ENCODE data around the gene GMDS.
"Not testable (repeated sequence)": the region's sequence is repeated elsewhere in the genome, so short reads cannot be mapped to it uniquely, and the experiment has no call there.

The GMDS gene

DNA sequence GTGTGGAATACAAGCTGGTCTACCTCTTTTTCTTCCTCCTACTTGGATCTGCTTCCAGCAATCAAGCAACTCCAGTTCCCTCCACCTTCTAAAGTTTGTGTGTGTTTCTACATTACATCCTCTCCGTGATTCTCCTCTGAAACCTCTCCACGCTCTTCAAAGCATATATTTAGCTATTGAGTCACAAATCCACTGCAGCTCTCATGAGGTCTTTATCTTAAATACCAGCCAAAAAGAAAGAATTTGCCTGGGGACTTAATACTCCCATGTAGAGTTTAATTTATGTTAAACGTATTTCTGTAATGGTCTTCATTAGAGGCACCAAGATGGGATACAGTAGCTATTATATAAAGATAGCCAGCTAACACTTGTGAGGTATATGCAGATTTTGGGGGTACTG lies 557.0 kb downstream of the GMDS start:
- no peak for DNase-seq (ENCODE audit: low read depth in 3 of 3)

DNA sequence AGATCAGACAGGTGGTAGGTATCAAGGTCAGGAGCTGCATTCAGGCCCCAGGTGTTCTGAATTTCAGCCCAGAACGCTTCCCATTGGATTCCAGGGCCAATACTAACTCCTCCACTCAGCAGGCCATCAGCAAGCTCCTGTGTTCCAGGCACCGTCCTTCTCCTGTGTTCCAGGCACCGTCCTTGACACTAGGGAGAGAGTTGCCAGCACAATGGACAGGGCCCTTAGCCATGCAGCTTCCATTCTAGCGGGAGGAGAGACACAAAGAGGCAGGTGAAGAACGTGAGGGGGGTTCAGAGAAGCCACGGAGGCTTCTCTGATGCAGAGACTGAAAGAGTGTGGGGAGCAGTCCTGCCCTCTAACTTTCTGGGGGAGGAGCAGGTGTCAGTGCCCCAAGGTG lies 558.0 kb downstream of the GMDS start:
- no peak for DNase-seq (ENCODE audit: low read depth in 3 of 3)

DNA sequence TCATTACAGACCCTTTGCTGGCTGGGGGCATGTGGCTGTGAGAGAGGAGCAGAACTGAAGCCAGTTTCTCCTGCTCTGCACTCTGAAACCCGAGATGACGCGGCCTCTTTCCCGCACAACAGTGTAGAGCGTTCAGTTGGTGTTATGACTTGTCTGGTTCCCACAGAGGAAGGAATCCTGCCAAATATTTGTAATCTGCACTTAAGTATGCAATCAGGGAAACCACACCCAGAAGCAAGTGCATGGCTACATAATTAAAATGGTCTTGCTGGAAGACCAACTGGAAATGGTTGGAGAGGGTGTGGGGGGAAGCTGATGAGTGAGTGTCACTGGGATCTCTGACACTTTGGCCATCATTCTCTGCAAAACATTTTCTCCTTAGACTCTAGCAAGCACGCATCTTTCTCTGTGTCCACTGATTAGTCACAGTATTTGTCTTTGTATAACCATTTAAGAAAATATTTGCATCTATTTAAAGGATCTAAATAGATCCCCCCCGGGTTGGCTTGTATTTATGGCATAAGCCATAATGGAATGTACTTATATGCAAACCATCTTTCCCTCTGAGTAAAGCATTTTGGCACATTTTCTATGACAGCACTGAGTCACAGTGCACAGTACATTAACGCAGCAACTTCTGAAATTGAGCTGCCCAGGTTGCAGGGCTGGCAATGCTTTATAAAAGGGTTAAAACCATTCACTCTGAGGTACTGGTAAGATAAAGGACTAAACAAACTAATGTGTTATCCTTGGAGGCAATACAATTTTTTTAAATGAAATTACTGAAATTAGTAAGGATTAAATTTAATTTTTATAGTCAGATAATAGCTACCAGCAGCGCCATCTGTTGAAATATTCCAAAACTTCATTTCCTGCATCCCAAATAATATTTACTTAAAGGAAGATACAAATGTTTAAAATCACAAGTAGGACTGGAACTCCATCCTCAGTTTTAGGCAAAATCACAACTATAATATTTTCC lies 559.0 kb downstream of the GMDS start:
- DNase-seq (ENCODE audit: low read depth in 3 of 3): no peak

DNA sequence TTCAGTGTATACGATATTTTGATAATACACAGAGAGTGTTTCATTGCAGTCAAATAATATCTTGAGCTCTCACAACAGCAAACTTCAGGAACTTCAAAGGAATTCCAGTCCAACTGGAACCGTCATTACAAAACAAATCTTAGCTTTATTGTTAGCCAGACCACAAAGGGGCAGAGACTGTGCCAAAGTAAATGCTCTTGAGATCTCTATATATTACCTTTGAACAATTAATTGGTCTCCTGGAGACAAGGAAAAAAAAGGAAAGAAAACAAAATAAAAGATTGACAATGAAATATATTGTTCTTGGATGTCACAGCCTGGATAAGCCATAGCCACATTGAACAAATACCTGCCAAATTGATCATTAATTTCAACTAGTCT lies 565.7 kb downstream of the GMDS start:
- DNase-seq (ENCODE audit: low read depth in 3 of 3): no peak

DNA sequence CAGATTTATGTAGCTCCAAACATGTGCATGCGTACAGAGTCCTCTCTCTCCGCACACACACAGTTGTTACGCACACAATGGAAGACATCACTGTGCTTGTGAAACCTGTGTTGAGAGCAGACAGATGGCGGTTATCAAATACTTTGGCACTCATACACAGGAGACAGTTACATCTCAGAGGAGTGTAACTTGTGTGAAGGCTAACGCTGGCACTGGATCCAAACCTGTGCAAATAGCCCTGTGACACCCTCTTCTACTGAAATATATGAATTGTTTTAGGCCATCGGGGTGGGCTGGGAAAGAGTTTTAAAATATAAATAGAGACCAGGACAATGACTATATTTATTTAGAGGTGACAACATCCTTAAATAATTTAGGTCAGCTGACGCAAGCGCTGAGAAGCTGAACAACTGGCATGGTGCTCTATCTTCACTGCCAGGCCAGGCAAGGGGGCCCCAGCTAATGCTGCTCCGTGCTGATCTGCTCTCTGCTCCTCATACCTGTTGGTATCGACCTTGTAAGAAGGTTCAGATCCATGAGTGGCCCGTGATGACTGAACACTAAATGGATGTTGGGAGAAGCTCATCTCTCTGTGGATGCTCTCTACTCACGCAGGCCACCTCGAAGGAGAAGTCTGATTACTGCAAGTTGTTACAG lies 566.2 kb downstream of the GMDS start:
- no peak for DNase-seq (ENCODE audit: low read depth in 3 of 3)

DNA sequence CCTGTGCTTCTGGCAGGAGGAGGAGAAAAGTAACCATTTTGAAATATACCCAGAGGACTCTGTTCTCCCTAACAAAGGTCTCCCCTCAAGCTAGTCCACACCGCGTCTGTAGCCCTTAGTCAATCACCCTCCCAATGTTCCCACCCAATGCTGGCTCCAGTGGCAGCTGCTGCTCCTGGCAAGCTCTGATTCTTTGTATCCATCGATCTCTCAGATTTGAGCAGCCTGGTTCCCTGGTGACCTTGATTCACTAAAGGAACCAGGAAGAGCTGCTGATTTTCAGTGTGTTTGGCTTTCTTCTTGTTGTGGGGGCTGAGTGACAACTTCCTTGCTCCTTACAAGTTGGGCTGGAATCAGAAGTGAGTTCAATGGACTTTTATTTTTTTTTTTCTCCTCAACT lies 567.2 kb downstream of the GMDS start:
- DNase-seq (ENCODE audit: low read depth in 3 of 3): no peak

DNA sequence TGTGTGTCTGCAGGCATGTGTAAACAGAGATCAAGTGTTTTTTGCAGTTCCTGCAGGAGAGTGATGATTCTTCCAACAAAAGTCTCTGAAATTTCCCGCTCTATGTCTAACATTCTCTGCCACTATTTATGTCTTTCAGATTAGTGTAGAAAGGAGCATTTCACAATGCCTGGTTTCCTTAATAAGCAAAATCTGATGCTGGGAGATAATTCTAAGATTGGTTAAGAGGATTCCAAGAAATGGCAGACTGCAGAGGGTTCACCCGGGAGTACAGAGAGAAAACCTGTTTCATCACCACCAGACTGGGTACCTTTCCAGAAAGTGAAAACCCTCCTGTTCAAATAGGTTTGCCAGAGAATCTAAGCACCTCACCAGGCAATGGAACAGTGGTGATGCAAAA lies 573.0 kb downstream of the GMDS start:
- DNase-seq (ENCODE audit: low read depth in 3 of 3): no peak

DNA sequence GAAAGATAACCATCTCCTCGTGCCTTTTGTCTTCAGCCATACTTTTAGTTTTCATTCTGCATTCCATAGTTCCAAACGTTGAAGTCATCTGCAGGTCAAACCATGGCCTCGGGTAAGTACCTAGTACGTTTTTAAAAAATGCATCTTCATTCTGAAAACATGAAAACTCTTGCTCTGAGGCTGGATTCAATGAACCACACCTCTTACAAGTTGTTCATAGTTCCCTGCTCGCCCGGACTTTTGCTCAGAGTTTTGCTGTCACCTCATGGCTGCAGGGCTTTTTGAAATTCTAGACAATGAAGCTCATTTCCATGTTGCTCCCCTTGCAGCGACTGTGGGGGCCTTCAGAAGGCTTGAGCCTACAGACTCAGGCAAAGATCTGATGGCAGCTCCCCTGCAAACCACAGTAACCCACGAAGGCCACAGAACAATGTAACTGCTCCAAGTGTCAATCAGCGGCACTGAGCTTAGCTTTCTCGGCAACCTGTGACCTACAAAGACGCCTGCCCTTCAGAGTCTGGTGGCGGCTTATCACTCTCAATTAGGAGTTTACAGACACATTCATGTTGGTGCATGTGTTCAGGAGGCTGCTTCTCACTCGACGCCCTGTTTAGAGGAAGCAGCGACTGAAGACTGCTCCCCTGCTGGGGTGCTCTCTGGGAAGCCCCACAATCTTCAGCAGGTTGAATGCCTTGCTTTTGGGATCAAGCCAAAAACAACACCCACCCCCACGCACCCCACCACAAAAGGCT lies 574.5 kb downstream of the GMDS start:
- no peak for DNase-seq (ENCODE audit: low read depth in 3 of 3)

DNA sequence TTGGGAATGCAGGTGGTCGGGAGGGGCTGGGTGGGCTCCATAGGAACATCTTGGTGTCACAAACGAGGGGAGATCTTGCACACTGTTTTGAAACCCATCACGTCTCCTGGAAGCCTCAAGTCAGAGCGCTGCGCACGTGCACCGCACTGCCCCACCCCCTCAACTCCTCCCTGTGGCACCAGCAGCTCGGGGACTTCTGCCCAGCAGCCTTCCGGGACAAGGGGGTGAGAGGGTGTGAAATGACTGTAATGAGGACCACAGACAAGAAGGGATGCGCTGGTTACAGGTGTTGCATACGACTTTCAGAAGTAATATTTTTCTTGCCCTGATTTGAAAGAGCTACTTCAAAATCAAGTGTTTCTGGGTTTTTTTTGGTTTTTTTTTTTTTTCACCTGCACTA lies 575.4 kb downstream of the GMDS start:
- DNase-seq (ENCODE audit: low read depth in 3 of 3): no peak

DNA sequence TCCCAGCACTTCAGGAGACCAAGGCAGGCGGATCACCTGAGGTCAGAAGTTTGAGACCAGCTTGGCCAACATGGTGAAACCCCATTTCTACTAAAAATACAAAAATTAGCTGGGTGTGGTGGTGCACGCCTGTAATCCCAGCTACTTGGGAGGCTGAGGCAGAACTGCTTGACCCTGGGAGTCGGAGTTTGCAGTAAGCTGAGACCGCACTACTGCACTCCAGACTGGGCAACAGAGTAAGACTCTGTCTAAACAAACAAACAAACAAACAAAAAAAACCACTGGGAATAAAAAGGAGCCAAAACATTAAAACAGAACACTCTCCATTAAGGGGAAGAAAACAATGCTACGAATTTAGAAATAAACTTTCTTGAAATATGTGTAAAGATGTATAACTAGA lies 576.9 kb downstream of the GMDS start:
- DNase-seq (ENCODE audit: low read depth in 3 of 3): not testable (repeated sequence)

DNA sequence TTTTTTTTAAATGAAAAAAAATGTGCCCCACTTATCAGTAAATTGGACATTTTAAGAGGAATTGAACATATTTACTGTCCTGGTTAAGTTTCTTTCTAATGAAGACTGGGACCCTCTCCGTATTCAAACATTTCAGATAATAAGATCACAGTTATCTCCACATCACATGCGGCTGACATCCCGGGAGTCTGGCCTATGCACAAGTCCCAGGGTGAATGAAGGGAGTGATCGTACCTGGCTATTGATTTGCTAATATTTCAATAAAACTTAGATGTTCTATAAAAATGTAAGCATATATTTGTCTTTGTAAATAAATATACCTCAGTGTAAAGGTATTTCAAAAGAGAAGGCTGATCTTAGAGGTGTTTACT lies 577.6 kb downstream of the GMDS start:
- DNase-seq (ENCODE audit: low read depth in 3 of 3): no peak

DNA sequence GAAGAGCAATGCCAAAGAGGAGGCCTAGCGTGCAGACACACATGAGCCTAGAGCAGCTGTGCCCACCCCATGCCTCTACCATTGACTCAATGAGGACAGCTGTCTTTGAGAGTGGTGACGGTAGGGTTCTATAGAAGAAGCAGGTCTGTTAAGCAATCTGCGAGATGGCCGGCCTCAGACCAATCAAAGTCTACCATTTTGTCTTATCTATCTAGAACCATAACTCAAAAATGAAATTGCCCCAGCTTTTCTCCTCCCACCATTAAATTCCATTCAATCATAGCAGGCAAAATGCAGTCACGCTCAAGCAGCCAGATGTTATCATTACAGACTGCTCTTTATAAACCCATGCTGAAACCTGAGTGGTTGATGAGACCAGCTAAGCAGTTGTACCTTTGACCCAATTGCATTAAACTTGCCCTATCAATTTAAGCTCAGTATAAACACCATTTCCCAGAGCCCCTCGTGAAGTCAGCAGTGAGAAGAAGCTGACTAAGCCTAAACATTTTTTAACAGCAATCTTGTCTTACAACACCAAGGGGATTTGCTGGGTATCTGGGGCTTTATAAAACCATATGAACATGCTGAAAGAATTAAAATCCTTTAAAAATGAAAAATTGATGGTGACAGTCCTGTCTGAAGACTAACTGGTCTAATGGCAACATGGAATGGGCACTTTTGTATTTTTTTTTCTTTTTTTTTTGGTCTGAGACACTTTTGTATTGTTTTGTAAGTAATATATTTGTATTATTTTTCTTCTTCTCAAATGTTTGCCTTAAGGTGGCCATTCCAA lies 578.2 kb downstream of the GMDS start:
- no peak for DNase-seq (ENCODE audit: low read depth in 3 of 3)

DNA sequence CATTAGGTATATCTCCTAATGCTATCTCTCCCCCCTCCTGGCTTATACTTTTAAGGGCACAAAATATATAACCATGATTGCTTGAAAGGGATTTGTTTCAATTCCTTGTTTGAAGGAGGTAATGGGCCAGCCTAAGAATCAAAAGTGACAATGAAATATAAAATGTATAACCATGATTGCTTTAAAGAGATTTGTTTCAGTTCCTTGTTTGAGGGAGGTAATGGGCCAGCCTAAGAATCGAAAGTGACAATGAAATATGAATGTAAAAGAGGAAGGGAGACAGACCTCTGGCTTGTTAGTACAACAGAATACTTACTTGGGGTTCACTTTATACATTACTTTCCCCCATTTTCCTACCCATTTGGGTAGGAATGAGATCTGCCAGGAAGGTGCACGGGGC lies 580.2 kb downstream of the GMDS start:
- no peak for DNase-seq (ENCODE audit: low read depth in 3 of 3)

DNA sequence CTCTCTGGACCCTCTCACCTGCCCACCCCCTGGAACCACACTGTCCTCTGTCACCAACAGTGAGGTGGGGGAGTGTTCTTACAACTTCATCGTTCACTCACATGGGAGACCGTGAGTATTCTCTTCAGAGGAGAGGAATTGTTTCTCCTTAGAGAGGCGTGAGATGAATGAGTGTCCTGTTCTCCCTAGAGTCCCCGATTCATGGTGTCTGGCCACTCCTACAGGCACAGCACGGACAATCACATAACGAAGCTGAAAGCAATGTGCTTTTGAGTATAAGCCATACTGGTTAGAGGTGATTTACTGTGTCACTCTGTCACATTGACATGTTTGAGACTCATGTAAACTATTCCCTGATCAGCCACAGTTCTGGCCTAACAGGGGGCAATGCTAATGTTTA lies 581.1 kb downstream of the GMDS start:
- no peak for DNase-seq (ENCODE audit: low read depth in 3 of 3)

DNA sequence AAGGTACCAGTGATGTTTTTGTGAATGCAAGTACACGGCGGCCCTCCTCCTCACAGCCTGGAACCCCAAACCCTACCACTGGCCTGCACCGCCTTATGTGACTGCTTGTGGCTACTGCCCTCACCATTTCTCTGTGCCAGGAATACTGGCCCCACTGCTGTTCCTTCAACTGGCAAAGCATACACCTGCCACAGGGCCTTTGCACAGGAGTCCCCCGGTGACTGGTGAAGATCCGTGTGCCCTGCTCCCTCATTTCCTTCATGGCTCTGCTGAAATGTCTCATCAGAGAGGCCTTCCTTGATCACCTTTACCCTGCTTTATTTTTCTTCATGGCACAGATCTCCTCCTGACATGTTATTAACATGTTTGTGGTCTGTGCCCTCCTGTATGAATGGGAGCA lies 581.9 kb downstream of the GMDS start:
- DNase-seq (ENCODE audit: low read depth in 3 of 3): no peak

DNA sequence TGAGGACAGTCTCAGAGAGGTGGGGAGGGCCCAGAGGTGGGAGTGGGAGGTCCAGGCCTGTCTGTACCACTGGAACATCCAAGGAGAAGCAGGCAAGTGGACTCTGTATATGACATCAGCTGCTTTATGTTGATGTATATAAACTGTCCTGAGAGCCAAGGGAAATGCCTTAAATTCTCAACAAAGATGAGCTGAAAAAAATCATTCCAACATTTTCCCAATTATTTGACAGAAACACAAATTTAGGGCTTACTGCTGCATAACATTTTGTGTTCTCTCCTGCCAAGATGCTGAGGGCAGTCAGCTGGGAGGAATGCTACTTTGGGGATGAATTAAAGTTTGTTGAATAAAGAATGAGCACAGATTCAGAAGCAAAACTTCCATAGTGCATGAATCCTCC lies 582.9 kb downstream of the GMDS start:
- DNase-seq (ENCODE audit: low read depth in 3 of 3): no peak

DNA sequence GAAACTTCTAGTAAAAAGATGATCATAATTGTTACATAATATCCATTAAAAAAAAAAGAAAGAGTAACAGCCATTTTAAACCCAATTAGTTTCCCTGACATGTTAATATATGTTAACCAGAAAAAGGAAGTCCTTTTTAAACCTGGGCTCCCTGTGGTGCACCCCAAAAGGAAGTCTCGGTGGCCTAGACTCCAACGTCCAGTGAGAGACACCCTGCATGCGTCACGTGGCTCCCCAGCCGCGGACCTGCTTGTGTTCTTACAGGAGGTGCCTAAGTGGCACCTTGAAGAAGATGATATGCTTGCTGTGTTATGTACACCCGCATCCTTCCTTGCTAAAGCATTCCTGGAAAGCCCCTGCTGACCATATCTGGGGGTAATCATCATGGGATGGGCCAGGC lies 585.6 kb downstream of the GMDS start:
- no peak for DNase-seq (ENCODE audit: low read depth in 3 of 3)

DNA sequence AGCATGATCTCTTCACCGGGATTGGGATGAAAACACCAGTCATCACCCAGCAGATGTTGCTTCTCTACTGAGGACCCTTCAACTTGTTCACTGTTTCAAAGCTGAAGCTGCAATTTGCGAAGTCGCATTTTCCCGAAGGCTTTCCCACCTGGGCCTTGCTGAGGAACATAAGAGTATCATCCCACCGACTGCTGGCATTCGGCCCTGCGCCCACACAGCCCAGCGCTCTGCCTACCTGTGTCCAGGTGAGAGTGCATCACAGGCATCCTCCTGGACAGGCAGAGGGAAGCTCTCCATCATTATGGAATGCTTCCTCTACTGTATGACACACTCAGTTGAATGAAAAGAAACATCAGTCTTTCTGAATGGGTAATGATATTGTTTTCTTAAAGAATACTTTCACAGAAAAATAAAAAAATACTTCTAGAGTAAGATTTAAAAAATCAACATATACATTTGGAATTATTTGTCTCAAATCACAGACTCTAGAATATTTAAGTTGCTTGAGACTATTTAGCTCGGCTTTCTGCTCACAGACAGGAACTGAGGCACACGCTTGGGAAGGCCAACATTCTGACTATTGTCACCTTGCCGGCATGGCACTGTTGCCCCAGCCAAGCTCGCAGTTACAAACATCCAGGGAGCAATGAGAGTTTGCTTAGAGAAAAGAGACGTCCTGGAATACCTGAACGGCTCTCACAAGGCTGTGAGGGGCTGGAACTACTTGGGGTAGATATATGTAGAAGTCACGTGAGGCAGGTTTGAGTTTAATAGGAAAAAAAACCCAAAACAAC lies 587.0 kb downstream of the GMDS start:
- DNase-seq (ENCODE audit: low read depth in 3 of 3): no peak

DNA sequence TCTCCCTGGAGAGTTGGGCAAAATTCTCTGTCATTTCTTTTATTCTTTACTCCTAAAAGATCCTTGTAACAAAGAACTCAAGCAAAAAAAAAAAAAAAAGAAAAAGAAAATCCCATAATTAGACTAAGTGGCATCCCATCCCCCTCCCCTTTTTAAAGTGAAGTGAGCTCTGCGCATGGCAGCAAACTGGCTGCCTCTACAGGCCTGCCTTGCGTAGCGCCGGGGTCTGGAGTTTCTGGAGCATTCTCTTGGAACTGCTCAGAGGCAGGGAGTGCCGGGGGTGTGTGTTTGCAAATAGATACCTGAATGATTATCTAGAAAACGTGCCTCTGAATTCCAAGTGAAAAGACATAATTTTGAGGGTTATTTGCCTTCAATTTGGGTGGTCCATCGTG lies 587.6 kb downstream of the GMDS start:
- no peak for DNase-seq (ENCODE audit: low read depth in 3 of 3)

DNA sequence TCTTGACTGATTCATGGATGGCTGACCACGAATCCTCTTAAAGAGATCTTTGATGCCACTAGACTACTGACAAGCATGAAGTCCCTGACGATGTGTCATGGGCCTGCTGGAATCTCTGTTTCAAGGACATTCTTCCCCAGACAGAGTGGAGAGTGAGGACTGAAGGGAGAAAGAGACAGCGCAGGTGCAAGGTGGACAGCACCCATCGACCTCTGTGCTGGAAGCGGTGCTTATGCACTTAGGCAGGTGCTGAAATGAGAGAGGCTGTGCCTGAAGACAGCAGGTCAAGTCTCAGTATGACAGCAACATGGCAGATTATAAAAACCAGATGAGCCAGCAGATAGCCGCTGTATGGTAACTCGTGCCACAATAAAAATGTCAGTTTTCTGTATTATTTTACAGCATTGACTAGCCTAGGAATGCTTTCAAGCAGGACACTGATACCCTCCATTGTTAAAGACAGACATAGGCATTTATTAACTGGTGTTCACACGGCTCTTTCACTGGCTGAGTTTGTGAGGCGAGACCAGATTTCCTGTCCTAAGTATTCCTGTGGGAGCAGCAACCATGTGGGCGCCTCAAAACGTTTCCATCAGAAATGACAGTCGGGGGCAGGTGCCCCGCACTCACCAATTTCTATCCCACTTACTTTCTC lies 588.2 kb downstream of the GMDS start:
- DNase-seq (ENCODE audit: low read depth in 3 of 3): no peak

DNA sequence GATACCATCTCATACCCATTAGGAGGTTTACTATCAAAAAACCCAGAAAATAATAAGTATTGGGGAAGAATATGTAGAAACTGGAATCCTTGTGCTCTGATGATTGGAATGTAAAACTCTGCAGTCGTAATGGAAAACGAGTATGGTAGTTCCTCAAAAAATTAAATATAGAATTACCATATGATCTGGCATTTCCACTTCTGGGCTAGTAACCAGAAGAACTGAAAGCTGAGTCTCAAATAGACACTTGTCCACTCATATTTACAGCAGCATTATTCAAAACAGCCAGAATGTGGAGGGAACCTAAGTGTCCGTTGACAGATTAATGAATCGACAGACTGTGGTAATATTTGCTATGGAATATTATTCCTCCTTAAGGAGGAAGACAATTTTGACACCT lies 591.4 kb downstream of the GMDS start:
- DNase-seq (ENCODE audit: low read depth in 3 of 3): no peak
